Epithelial cell of esophagus (primary cell): ENCODE measurements around the gene CCDC88C.
"Not testable (repeated sequence)": the region's sequence is repeated elsewhere in the genome, so short reads cannot be mapped to it uniquely, and the experiment has no call there.

Experiments
- DNase-seq: peaks from one replicate; pipeline ENCODE4 v3.0.0; 2010; ENCODE audit warnings: low read depth
- H3K4me3 ChIP-seq: 2 replicates; pipeline ENCODE4 v1.5.1; 2011; ENCODE audit warnings: mild to moderate bottlenecking, low read length, control low read depth
- CTCF ChIP-seq: IDR thresholded peaks from 2 replicates; pipeline ENCODE4 v1.5.1; 2011; ENCODE audit warnings: low read depth, mild to moderate bottlenecking, low read length, control low read depth, inconsistent platforms; ENCODE audit not compliant: insufficient read depth; ENCODE audit errors: missing control alignments

The CCDC88C gene

GRCh38 chr14:91250912-91251311 lies 166.7 kb downstream of the CCDC88C start:
- no peak for DNase-seq
- H3K4me3 ChIP-seq: no peak overlapping the region
- TF ChIP-seq CTCF: no peak

DNA sequence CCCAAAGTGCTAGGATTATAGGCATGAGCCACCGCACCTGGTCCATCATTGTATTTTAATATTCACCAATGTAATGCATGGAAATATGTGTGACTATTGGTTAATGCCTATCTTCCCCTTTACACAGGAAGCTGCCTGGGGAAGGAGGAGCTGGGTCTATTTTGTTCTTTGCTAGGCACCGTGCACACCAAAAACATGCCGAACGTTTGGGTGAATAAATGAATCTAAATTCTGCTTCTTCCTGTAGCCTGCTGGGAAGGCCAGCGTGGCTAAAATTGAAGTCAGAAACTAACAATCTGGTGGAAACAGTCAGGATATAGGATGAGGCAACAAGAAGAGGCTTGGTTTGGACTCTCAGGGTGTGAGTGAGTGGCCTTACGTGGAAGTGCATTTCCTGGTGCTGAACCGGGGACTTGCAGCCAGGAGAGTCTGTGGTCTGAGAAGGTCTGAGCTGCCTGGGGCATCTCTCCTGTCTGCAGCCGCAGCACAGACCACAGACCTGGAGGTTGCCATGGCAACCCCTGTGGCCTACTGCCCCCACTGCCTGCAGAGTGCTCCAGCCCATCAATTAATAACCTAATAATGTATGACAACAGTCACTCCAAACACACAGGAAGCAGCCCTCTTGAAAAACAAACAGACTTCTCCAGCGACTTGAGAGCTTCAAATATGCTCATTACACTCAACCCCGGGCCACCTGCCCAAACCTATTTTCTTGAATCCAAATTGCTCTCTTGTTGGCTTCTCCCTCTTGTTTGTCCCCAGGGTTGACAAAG lies 167.6 kb downstream of the CCDC88C start:
- no peak for TF ChIP-seq CTCF
- peak; percentile 60 for DNase-seq
- no peak overlapping the region for H3K4me3 ChIP-seq

DNA sequence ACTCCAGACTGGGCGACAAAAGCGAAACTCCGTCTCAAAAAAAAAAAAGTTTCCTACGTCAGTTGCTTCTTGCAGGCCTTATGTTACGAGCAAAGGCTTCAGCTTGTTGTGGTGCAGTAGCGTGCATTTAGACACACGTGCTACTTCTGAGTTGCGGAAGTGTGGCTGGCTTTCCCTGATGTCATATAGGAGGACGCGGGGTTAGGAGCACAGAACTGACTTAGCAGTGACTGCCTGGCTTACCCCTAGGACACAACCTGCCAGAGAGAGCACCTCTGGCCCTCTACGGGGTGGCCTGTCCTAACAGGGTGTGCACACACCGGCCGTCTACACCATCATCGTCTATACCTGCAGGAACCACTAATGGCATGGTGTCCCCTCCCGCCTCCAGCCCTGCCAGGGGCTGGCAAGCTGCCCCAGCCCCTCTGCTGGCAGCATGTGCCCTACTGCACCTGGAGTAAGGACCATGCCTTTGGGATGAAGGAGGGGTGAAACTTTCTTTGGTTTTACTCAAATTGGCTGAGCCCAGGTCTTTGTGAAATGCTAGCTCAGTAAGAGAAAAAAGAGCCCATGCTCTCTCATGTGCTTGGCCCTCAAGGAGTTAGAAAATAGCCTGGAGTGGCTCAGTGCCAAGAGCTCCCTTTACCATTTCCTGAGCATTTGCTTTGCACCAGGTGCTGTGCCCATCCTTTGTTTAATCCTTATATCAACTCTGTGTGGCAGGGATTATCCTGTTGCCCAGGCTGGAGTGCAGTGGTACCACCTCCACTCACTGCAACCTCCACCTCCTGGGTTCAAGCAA lies 171.4 kb downstream of the CCDC88C start:
- DNase-seq: no peak
- H3K4me3 ChIP-seq: no peak overlapping the region
- TF ChIP-seq CTCF: no peak

DNA sequence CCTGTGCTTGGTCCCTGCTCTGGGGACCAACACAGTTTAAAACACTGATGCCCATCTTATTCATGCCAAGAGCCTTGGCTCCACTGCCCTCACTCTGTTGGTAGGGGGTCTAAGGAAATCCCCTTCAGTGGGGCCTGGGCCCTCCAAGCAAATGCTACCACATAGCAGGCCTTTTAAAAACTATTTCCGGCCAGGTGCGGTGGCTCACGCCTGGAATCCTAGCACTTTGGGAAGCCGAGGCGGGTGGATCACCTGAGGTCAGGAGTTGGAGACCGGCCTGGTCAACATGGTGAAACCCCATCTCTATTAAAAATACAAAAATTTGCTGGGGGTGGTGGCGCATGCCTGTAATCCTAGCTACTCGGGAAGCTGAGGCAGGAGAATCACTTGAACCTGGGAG lies 172.0 kb downstream of the CCDC88C start:
- not testable (repeated sequence) for DNase-seq, H3K4me3 ChIP-seq

- no peak for TF ChIP-seq CTCF
- DNase-seq: no peak
- no peak overlapping the region for H3K4me3 ChIP-seq
Observed at GRCh38 chr14:91245029-91245428, 172.6 kb downstream of the CCDC88C start.

- peak; percentile 35 for DNase-seq
- no peak for TF ChIP-seq CTCF
- H3K4me3 ChIP-seq: no peak within 1 kb of the TSS
Observed at GRCh38 chr14:91244501-91244901, 173.1 kb downstream of the CCDC88C start, which contains the start of gene GPR68. TSS of gene GPR68 (minus strand) at chr14:91244704. CDS start at chr14:91235050, 9,654 bp downstream.

DNA sequence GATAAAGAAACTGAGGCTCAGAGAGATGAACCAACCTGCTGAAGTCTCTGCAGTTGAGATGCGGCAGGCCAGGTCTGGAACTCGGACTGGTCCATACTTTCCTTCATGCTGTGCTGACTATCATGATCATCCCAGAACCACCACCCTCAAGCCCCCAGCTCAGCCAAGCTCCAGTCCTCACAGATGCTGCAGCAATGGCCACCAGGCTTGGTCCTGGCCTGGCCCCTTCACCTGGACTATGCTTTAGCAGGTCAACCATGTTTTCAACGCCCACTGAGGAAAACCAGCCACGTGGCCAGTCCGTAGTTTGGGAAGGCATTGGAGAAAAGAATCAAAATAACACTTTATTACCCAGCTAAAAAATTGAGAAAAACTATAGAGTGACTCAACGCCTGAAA lies 174.5 kb downstream of the CCDC88C start:
- no peak for DNase-seq
- TF ChIP-seq CTCF: no peak
- no peak overlapping the region for H3K4me3 ChIP-seq
